CD4-positive, CD25-positive, alpha-beta regulatory T cell (primary cell): ENCODE data around the gene DSE. TPM values are rescaled to one million over a fixed set of nuclear protein-coding genes. Genes with fewer than 3 reads are reported as not detected.
A peak's percentile ranks its signal among the peaks of the same experiment; 100 is the strongest.

Experiments used
- ATAC-seq, 2 donors: fragments of 150-1000 bp; cut with Tn5 transposase; one replicate each; pipeline ENCODE4 v1.10.0; 2021; ENCODE audit warnings: low read depth in 2 of 2, moderate number of reproducible peaks in 2 of 2, moderate library complexity in 1 of 2
- DNase-seq, 3 donors: peaks; one replicate each; pipeline versions ENCODE4 v3.0.0 to v3.0.0-alpha.2; 2012 to 2022; ENCODE audit warnings: mixed read lengths in 1 of 3
- H3K27ac ChIP-seq: one replicate; pipeline ENCODE4 v1.7.0; 2013; ENCODE audit warnings: mild to moderate bottlenecking, low read length; ENCODE audit not compliant: insufficient read depth, poor library complexity, severe bottlenecking
- H3K27me3 ChIP-seq: one replicate; pipeline ENCODE4 v1.7.0; 2013; ENCODE audit warnings: low read length; ENCODE audit not compliant: control insufficient read depth, insufficient read depth
- H3K36me3 ChIP-seq: one replicate; pipeline ENCODE4 v1.7.0; 2013; ENCODE audit warnings: mild to moderate bottlenecking, low read length, moderate library complexity; ENCODE audit not compliant: control insufficient read depth, insufficient read depth
- H3K4me1 ChIP-seq: 2 replicates; pipeline ENCODE4 v1.7.0; 2013; ENCODE audit warnings: mild to moderate bottlenecking, low read length; ENCODE audit not compliant: insufficient read depth, control insufficient read depth, poor library complexity, severe bottlenecking
- H3K4me3 ChIP-seq: one replicate; pipeline ENCODE4 v1.7.0; 2013; ENCODE audit warnings: low read depth, mild to moderate bottlenecking, low read length, moderate library complexity
- H3K9me3 ChIP-seq, 2 experiments: 1 replicate in 1 of 2; 2 replicates in 1 of 2; pipeline ENCODE4 v1.7.0; 2013; ENCODE audit warnings: low read length in 2 of 2, mild to moderate bottlenecking in 1 of 2, moderate library complexity in 1 of 2; ENCODE audit not compliant: control insufficient read depth in 2 of 2
- H3K27ac Mint-ChIP-seq, 3 donors: one replicate each; pipeline ENCODE4 v1.8.0; 2020 to 2022; ENCODE audit warnings: mild to moderate bottlenecking in 3 of 3, mixed read lengths in 3 of 3, moderate library complexity in 2 of 3
- H3K27me3 Mint-ChIP-seq: one replicate; pipeline ENCODE4 v1.8.0; 2022; ENCODE audit warnings: mild to moderate bottlenecking, mixed read lengths
- H3K36me3 Mint-ChIP-seq: one replicate; pipeline ENCODE4 v1.8.0; 2020; ENCODE audit warnings: mixed read lengths
- H3K4me1 Mint-ChIP-seq, 4 donors: one replicate each; pipeline ENCODE4 v1.8.0; 2020 to 2022; ENCODE audit warnings: mixed read lengths in 4 of 4, mild to moderate bottlenecking in 1 of 4
- H3K4me3 Mint-ChIP-seq, 4 donors: one replicate each; pipeline ENCODE4 v1.8.0; 2020 to 2022; ENCODE audit warnings: mild to moderate bottlenecking in 4 of 4, mixed read lengths in 4 of 4, moderate library complexity in 3 of 4
- H3K9me3 Mint-ChIP-seq, 7 donors: one replicate each; pipeline ENCODE4 v1.8.0; 2020 to 2022; ENCODE audit warnings: mixed read lengths in 7 of 7, mild to moderate bottlenecking in 3 of 7, moderate library complexity in 2 of 7
- polyA plus RNA-seq, 4 donors: library from polyadenylated mRNA; unstranded; fragments of 300-500 nt; fragmentation: Illumina TruSeq; gene quantifications; one replicate each; pipeline ENCODE4 v1.2.3, GENCODE V29; 2021
- total RNA-seq: library from RNA; stranded (reverse); gene quantifications from one replicate; pipeline ENCODE4 v1.2.3, GENCODE V29; 2022

The DSE gene
- total and polyA plus RNA-seq, 5 donors from 2014 or later, result 1.9 to 10.2 (median 3.1) TPM

DNA sequence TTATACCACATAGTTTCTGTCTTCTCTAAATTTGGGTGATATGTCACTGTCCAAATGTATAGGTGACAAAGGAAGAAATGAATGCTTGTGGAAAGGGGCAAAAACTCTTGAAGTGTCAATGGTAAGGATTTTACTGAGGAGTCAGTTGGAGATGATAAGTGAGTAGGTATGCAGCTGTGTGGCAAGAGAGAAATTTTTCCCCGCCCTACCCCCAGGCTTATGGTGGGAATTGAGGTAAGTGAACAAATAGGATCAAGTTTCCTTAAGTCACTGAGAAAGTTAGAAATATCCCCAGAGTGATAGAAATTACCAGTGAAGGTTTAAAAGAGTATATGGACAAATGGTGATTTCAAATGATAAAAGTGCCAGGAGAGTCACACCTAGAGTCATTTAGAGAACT is 11.8 kb downstream of the DSE start:
- Mint-ChIP-seq H3K4me3 (no peak overlapping the region), H3K27ac (no peak overlapping the region), H3K36me3 (no peaks in the 10 kb centered on the region), H3K27me3 (no peaks in the 10 kb centered on the region), H3K9me3 (no peaks in the 10 kb centered on the region), H3K4me1 (peaks cover 0 to 8% (median 0%) of the 10 kb centered on the region in 4 donors)
- DNase-seq, result no peak
- H3K9me3 ChIP-seq, result no peaks in the 10 kb centered on the region
- H3K4me3 ChIP-seq, result no peak overlapping the region
- H3K27me3 ChIP-seq, result no peaks in the 10 kb centered on the region
- no peaks in the 10 kb centered on the region for H3K4me1 ChIP-seq
- no peak for ATAC-seq
- H3K36me3 ChIP-seq, result no peaks in the 10 kb centered on the region
- no peak overlapping the region for H3K27ac ChIP-seq

DNA sequence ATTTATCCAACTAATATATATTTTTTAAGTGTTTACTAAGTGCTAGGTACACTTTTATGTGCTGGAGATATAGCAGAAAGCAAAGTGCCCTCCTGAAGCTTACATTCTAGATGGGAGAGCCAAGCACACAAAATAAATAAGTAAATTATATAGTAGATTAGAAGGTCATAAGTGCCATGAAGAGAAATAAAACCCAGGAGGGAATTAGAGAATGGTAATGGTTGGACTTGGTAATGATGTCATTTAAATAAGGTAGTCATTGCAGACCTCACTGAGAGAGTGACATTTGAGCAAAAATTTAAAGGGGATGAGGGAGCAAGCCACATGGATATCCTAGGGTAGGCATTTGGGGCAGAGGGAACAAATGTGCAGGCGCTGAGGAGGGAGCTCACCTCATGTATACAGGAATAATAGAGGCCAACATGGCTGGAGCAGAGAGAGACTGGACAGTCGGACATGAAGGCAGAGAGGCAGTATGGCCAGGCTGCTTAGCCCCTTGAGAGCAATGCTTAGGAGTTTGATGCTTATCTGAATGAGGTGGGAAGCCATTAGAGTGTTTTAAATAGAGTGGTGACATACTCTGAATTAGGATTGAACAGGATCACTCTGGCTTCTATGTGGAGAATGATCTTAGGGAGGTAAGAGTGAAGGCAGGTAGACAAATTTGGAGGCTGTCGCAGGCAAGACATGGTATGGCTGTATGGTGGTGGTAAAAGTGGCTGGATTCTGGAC is 14.1 kb downstream of the DSE start:
- Histone ChIP-seq H3K27ac (no peak overlapping the region), H3K27me3 (no peaks in the 10 kb centered on the region), H3K36me3 (no peaks in the 10 kb centered on the region), H3K4me1 (no peaks in the 10 kb centered on the region), H3K4me3 (no peak overlapping the region), H3K9me3 (no peaks in the 10 kb centered on the region)
- Mint-ChIP-seq H3K9me3 (no peaks in the 10 kb centered on the region), H3K27me3 (no peaks in the 10 kb centered on the region), H3K4me1 (peaks cover 0 to 8% (median 2%) of the 10 kb centered on the region in 4 donors), H3K36me3 (no peaks in the 10 kb centered on the region), H3K27ac (no peak overlapping the region), H3K4me3 (no peak overlapping the region)
- ATAC-seq, result no peak
- DNase-seq, result no peak

DNA sequence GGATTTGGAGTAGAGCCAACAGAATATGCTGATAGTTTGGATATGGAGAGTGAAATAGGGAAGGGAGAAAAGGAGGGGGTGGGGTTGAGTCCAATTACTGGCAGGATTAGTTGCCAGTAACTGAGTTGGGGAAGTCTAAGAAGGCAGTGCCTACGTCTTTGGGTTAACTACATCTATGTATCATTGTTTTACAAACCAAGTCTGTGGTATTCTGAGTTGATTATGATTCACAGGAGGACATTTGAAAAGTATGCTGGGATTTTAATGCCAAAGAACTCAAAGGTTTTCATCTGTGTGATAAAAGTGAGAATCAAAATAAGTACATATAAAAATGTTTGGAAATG is 14.7 kb downstream of the DSE start:
- Histone ChIP-seq H3K27me3 (no peaks in the 10 kb centered on the region), H3K9me3 (no peaks in the 10 kb centered on the region), H3K4me1 (no peaks in the 10 kb centered on the region), H3K4me3 (no peak overlapping the region), H3K27ac (no peak overlapping the region), H3K36me3 (no peaks in the 10 kb centered on the region)
- Mint-ChIP-seq H3K4me1 (peaks cover 0 to 8% (median 2%) of the 10 kb centered on the region in 4 donors), H3K27ac (no peak overlapping the region), H3K4me3 (no peak overlapping the region), H3K9me3 (no peaks in the 10 kb centered on the region), H3K36me3 (no peaks in the 10 kb centered on the region), H3K27me3 (no peaks in the 10 kb centered on the region)
- no peak for DNase-seq
- no peak for ATAC-seq

DNA sequence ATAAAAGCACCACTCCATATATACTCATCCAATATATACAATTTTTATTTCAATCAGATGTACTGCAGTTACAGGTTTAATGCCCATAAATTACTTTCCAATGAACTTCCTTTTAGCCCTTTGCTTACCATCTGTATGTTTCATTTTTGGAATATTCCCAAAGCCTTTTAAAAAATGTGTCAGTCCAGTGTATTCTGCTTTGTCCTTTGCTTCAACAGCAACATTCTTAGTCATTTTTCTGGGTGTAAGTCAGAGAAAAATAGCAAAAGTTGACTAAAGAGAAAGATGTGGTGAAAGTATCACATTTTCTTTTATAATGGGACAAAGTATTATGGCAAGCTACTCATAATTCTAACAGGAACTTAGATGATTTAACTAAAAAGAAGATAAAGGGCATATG is 15.2 kb downstream of the DSE start:
- H3K4me1 ChIP-seq, result no peaks in the 10 kb centered on the region
- no peaks in the 10 kb centered on the region for H3K27me3 ChIP-seq
- H3K27ac Mint-ChIP-seq, result no peak overlapping the region
- H3K9me3 Mint-ChIP-seq, result no peaks in the 10 kb centered on the region
- no peaks in the 10 kb centered on the region for H3K36me3 Mint-ChIP-seq
- no peak overlapping the region for H3K4me3 Mint-ChIP-seq
- no peak for DNase-seq
- H3K36me3 ChIP-seq, result no peaks in the 10 kb centered on the region
- H3K4me1 Mint-ChIP-seq, result peaks cover 3 to 12% (median 4%) of the 10 kb centered on the region in 4 donors
- H3K4me3 ChIP-seq, result no peak overlapping the region
- no peak overlapping the region for H3K27ac ChIP-seq
- H3K9me3 ChIP-seq, result no peaks in the 10 kb centered on the region
- H3K27me3 Mint-ChIP-seq, result no peaks in the 10 kb centered on the region
- no peak for ATAC-seq

DNA sequence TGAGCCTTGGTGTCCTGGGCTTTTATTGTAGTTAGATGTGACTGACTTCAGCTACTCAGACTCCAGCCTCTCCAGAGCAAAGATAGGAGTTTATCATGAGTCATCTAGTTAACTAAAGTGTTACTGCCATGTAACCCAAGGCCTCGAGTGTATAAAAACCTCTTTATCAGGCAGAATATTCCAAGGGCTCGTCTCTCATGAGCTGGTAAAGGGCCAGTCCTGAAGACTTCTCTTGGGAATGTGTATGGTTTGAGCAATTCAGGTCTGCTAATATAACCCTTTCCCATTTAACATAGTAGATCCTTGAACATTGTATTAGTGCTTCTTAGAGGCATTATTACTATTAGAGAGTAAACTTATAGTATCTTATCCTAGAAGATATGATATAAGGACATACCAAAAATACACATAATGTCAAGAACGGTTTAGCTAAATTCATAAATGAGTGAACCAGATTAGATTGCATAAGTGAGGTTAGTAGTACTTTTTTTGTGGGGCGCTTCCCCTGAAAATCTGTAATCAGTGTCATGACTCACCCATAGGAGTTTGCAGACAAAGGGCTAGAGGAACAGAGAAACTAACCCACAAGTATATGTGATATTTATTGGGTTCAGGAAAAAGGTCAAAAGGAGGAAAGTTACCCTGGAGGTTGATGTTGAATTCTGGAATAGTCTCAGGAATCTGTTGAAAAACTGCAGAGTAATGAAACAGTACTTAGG is 16.0 kb downstream of the DSE start:
- Mint-ChIP-seq H3K27ac (peak overlapping the region in 1 of 3 donors; percentile 5), H3K9me3 (no peaks in the 10 kb centered on the region), H3K36me3 (no peaks in the 10 kb centered on the region), H3K4me3 (no peak overlapping the region), H3K27me3 (no peaks in the 10 kb centered on the region), H3K4me1 (peaks cover 3 to 15% (median 4%) of the 10 kb centered on the region in 4 donors)
- Histone ChIP-seq H3K36me3 (no peaks in the 10 kb centered on the region), H3K4me3 (no peak overlapping the region), H3K9me3 (no peaks in the 10 kb centered on the region), H3K4me1 (no peaks in the 10 kb centered on the region), H3K27me3 (no peaks in the 10 kb centered on the region), H3K27ac (no peak overlapping the region)
- ATAC-seq (no peak), DNase-seq (no peak)

DNA sequence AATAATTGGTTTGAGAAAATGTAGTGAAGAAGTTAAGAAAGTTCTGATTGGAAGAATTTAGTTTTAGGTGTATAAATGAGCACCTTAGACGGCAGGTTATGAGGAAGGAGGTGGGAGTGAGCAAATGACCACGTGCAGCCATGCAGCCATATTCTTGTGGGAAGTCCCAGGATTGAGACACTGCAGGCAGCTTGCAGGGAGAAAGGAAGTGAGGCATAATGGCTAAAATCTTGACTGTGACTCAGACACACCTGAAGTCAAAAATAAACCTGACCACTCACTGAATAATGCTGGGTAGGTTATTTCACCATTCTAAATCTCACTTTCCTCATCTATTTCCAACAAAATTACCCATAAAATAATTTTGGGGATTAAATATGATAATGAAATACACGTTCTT is 16.6 kb downstream of the DSE start:
- H3K4me1 Mint-ChIP-seq, result peaks cover 6 to 19% (median 9%) of the 10 kb centered on the region in 4 donors
- Histone ChIP-seq H3K27me3 (no peaks in the 10 kb centered on the region), H3K36me3 (no peaks in the 10 kb centered on the region), H3K4me1 (peaks cover 3% of the 10 kb centered on the region), H3K27ac (no peak overlapping the region), H3K9me3 (no peaks in the 10 kb centered on the region), H3K4me3 (no peak overlapping the region)
- H3K4me3 Mint-ChIP-seq, result no peak overlapping the region
- no peaks in the 10 kb centered on the region for H3K36me3 Mint-ChIP-seq
- peak in 1 of 2 donors; percentile 24 for ATAC-seq
- no peaks in the 10 kb centered on the region for H3K9me3 Mint-ChIP-seq
- no peak for DNase-seq
- H3K27ac Mint-ChIP-seq, result peak overlapping the region in 1 of 3 donors; percentile 5
- no peaks in the 10 kb centered on the region for H3K27me3 Mint-ChIP-seq

DNA sequence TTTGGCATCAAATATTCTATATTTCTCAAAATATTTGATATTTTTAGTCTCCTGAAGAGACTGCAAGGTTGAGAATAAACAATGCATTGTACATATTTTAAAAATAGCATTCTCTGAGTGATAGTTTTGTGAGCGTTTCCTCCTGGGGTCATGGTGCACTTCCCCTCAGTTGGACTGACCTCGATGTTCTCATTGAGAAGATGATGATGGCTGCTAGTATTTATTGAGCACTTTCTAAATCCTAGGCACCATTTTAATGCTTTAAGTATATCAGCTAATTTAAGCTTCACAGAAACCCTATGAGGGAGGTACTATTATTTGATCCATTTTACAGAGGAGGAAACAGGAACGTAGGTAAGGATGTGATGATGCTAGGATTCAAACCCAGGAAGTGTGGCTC is 18.2 kb downstream of the DSE start:
- Mint-ChIP-seq H3K36me3 (no peaks in the 10 kb centered on the region), H3K4me1 (peaks cover 8 to 33% (median 19%) of the 10 kb centered on the region in 4 donors), H3K4me3 (peak overlapping the region in 1 of 4 donors; percentile 39), H3K27me3 (no peaks in the 10 kb centered on the region), H3K9me3 (no peaks in the 10 kb centered on the region), H3K27ac (peak overlapping the region in 1 of 3 donors; percentile 24)
- peaks cover 3% of the 10 kb centered on the region for H3K4me1 ChIP-seq
- no peaks in the 10 kb centered on the region for H3K36me3 ChIP-seq
- DNase-seq (no peak), ATAC-seq (no peak)
- no peak overlapping the region for H3K4me3 ChIP-seq
- H3K27me3 ChIP-seq, result no peaks in the 10 kb centered on the region
- H3K27ac ChIP-seq, result no peak overlapping the region
- H3K9me3 ChIP-seq, result no peaks in the 10 kb centered on the region

DNA sequence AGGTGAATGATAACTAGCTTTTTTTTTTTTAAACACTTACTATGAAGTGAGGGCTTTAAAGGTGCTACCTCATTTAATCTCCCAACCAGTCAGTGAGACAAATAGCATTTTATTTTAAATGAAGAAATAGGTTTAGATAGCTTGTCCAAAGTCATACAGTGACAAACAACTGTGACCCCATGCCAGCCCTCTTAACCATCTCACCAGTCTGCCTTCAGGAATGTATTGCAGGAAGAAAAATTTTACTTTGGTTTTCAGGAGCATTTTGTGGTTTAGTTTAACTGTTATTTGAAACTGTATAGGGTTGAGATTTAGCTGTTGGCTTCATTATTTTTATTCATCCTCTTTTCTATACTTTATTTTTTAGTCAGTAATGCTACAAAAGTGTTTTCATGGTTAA is 18.6 kb downstream of the DSE start:
- Histone ChIP-seq H3K27me3 (no peaks in the 10 kb centered on the region), H3K36me3 (no peaks in the 10 kb centered on the region), H3K9me3 (no peaks in the 10 kb centered on the region), H3K4me3 (no peak overlapping the region), H3K27ac (no peak overlapping the region), H3K4me1 (peaks cover 3% of the 10 kb centered on the region)
- ATAC-seq, result no peak
- H3K27ac Mint-ChIP-seq, result peak overlapping the region in 1 of 3 donors; percentile 24
- peak overlapping the region in 1 of 4 donors; percentile 39 for H3K4me3 Mint-ChIP-seq
- no peaks in the 10 kb centered on the region for H3K9me3 Mint-ChIP-seq
- H3K4me1 Mint-ChIP-seq, result peaks cover 8 to 33% (median 19%) of the 10 kb centered on the region in 4 donors
- H3K27me3 Mint-ChIP-seq, result no peaks in the 10 kb centered on the region
- H3K36me3 Mint-ChIP-seq, result no peaks in the 10 kb centered on the region
- no peak for DNase-seq
